ENCODE measurements around the gene IRF1.

- no peak for TF ChIP-seq GATA3 (IDR thresholded peaks at IDR 0.05; ENCODE audit: low read depth, low read length)
- no peak for TF ChIP-seq GATA2 (IDR thresholded peaks at IDR 0.05; ENCODE audit: low read depth, low read length)
Measured at GRCh38 chr5:132498686-132499271, 8.2 kb upstream of the IRF1 start.

Measured in SH-SY5Y (cell line).